ENCODE results near the gene PLXNB2.

Gene PLXNB2

DNA sequence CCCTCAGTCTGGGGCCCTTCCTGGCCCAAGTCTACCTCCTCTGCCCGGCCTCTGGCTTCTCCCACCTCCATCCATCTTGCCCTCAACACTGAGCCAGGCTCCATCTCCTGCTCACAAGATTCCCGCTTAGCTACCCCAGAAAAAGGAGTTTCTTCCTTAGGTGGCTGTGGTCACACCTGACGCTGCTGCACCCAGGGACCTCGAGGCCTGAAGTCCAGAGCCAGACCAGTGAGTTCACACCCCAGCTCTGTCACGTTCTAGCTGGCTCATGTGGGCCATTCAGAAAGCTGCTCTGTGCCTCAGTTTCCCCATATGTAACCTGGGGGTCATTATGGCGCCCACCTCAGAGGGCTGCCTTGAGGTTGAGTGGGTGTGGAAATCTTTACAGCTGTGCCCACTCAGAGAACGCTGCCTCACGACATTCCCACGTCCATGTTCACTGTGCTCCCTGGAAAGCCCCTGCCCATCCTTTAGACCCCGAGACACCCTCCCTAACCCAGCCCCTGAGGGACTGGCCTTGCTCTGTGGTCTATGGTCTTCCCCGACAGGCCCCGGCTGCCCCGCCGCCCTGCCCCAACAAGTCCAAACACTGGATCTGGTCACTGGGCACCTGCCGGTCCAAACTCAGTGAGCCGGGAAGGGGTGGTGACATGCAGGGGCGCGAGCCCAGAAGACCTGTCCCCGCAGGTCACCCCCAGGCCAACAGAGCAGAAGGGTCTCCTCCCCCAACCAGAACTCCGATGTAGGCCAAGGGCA is 9.8 kb downstream of the PLXNB2 start:
- Histone ChIP-seq H3K4me1 (ENCODE audit: control insufficient read depth, low read length) (peaks cover 99% of the 10 kb centered on the region), H3K79me2 (ENCODE audit: control insufficient read depth, low read length) (peaks cover 99% of the 10 kb centered on the region), H3K9me3 (ENCODE audit: control insufficient read depth, insufficient read depth, low read length) (no peaks in the 10 kb centered on the region), H3K9me2 (replicated peaks; ENCODE audit: control insufficient read depth, low read length) (no peaks in the 10 kb centered on the region), H4K20me1 (ENCODE audit: control insufficient read depth, insufficient read depth, low read depth, low read length) (peaks cover 11% of the 10 kb centered on the region; the same call in 1 of the 2 replicates), H3K27me3 (ENCODE audit: control insufficient read depth, low read length) (no peaks in the 10 kb centered on the region), H3F3A (ENCODE audit: control insufficient read depth, insufficient read depth) (peaks cover 13% of the 10 kb centered on the region), H3K36me3 (ENCODE audit: control insufficient read depth, low read length) (peaks cover 27% of the 10 kb centered on the region), H3K27ac (ENCODE audit: low read depth, low read length) (peak overlapping the region; percentile 75), H3K4me2 (ENCODE audit: low read length) (peak overlapping the region; percentile 99), H3K4me3 (ENCODE audit: low read length) (0 out of 2 replicates have a peak overlapping the region, but pooled peaks have one; percentile 62)
- TF ChIP-seq, protein P1, sequence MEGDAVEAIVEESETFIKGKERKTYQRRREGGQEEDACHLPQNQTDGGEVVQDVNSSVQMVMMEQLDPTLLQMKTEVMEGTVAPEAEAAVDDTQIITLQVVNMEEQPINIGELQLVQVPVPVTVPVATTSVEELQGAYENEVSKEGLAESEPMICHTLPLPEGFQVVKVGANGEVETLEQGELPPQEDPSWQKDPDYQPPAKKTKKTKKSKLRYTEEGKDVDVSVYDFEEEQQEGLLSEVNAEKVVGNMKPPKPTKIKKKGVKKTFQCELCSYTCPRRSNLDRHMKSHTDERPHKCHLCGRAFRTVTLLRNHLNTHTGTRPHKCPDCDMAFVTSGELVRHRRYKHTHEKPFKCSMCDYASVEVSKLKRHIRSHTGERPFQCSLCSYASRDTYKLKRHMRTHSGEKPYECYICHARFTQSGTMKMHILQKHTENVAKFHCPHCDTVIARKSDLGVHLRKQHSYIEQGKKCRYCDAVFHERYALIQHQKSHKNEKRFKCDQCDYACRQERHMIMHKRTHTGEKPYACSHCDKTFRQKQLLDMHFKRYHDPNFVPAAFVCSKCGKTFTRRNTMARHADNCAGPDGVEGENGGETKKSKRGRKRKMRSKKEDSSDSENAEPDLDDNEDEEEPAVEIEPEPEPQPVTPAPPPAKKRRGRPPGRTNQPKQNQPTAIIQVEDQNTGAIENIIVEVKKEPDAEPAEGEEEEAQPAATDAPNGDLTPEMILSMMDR (IDR thresholded peaks at IDR 0.05; ENCODE audit: low read depth, low read length, poor library complexity, severe bottlenecking) = no peak
- no peak for TF ChIP-seq EZH2phosphoT487 (IDR thresholded peaks at IDR 0.05; ENCODE audit: borderline replicate concordance, low read length)

DNA sequence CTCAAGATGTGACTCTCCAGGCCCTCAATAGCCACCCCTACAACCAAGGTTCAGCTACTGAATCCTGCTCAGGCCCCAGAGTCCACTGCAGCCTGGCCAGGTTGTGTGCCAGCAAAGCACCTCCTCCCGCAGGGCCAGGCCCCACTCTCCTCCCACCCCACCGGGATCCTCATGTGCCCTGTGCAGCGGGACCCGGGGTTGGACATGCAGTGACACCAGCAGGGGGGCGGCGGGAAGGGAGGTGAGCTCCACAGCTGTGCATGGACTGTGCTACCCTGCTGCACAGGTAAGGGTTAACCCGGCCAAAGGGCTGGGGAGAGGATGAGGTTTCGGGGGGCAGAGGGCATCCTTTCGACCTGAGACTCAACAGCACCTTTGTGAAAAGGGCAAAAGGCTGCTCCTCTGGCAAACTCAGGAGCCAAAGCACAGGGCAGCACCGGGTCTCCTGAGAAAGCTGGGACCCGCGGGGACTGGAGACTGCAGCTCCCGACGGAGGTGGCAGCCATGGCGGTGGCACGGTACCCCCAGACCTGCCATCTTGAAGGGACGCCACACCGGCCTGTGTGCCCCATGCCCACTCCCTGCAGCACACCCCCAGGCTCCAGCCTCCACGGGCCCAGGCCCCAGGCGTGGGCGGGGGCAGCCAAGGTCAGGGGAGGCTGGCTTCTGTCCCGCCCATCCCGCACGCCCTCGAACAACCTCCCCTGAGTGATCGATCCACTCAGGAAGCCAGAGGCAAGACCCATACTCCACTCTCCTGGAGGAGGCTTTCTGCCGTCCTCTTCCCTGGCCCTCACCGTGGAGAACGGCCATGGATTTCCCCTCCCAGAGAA is 10.6 kb downstream of the PLXNB2 start:
- TF ChIP-seq, protein P1 (IDR thresholded peaks at IDR 0.05; ENCODE audit: low read depth, low read length, poor library complexity, severe bottlenecking) = no peak
- no peak for TF ChIP-seq EZH2phosphoT487 (IDR thresholded peaks at IDR 0.05; ENCODE audit: borderline replicate concordance, low read length)
- Histone ChIP-seq H3K79me2 (ENCODE audit: control insufficient read depth, low read length) (peaks cover 98% of the 10 kb centered on the region), H3K4me3 (ENCODE audit: low read length) (peak overlapping the region; percentile 62), H3F3A (ENCODE audit: control insufficient read depth, insufficient read depth) (peaks cover 13% of the 10 kb centered on the region), H3K9me3 (ENCODE audit: control insufficient read depth, insufficient read depth, low read length) (no peaks in the 10 kb centered on the region), H4K20me1 (ENCODE audit: control insufficient read depth, insufficient read depth, low read depth, low read length) (peaks cover 11% of the 10 kb centered on the region; the same call in 1 of the 2 replicates), H3K27me3 (ENCODE audit: control insufficient read depth, low read length) (no peaks in the 10 kb centered on the region), H3K4me2 (ENCODE audit: low read length) (peak overlapping the region; percentile 99), H3K36me3 (ENCODE audit: control insufficient read depth, low read length) (peaks cover 24% of the 10 kb centered on the region), H3K27ac (ENCODE audit: low read depth, low read length) (peak overlapping the region; percentile 75), H3K4me1 (ENCODE audit: control insufficient read depth, low read length) (peaks cover 99% of the 10 kb centered on the region), H3K9me2 (replicated peaks; ENCODE audit: control insufficient read depth, low read length) (no peaks in the 10 kb centered on the region)

DNA sequence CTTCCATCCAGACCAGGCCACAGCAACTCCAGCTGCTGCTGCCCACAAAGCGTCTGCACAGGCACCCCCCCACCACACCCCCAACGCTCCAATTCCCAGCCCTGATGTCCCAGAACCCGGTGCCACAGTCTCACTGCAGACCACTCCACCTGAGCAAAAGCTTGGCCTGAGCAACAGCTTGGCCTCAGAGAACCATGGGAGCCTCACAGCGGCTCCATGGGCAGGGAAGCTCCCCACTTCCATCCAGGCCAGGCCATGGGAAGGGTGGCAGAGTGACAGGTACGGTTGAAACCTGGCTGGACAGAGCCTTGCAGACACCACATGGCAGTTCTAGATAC is 13.2 kb downstream of the PLXNB2 start:
- Histone ChIP-seq H3K27ac (ENCODE audit: low read depth, low read length) (peak overlapping the region; percentile 70), H3K4me3 (ENCODE audit: low read length) (peak overlapping the region; percentile 62), H3K4me2 (ENCODE audit: low read length) (peak overlapping the region; percentile 81), H3K79me2 (ENCODE audit: control insufficient read depth, low read length) (peaks cover 96% of the 10 kb centered on the region), H3K27me3 (ENCODE audit: control insufficient read depth, low read length) (no peaks in the 10 kb centered on the region), H3K9me3 (ENCODE audit: control insufficient read depth, insufficient read depth, low read length) (no peaks in the 10 kb centered on the region), H4K20me1 (ENCODE audit: control insufficient read depth, insufficient read depth, low read depth, low read length) (peaks cover 14% of the 10 kb centered on the region), H3K36me3 (ENCODE audit: control insufficient read depth, low read length) (peaks cover 41% of the 10 kb centered on the region), H3K9me2 (replicated peaks; ENCODE audit: control insufficient read depth, low read length) (no peaks in the 10 kb centered on the region), H3K4me1 (ENCODE audit: control insufficient read depth, low read length) (peaks cover 79% of the 10 kb centered on the region), H3F3A (ENCODE audit: control insufficient read depth, insufficient read depth) (peaks cover 13% of the 10 kb centered on the region)
- TF ChIP-seq, protein P1 (IDR thresholded peaks at IDR 0.05; ENCODE audit: low read depth, low read length, poor library complexity, severe bottlenecking) = no peak
- TF ChIP-seq EZH2phosphoT487 (IDR thresholded peaks at IDR 0.05; ENCODE audit: borderline replicate concordance, low read length) = no peak
